ENCODE measurements around the gene HAVCR2. TPM values are rescaled to one million over a fixed set of nuclear protein-coding genes. Genes with fewer than 3 reads are reported as not detected.
"Not testable (repeated sequence)": the region's sequence is repeated elsewhere in the genome, so short reads cannot be mapped to it uniquely, and the experiment has no call there.

Gene HAVCR2
- total RNA-seq, 3 donors from 2014 or later (not counting 1 experiment from before 2014, with no cell fraction given), result 60.0 to 92.2 (median 74.3) TPM

DNA sequence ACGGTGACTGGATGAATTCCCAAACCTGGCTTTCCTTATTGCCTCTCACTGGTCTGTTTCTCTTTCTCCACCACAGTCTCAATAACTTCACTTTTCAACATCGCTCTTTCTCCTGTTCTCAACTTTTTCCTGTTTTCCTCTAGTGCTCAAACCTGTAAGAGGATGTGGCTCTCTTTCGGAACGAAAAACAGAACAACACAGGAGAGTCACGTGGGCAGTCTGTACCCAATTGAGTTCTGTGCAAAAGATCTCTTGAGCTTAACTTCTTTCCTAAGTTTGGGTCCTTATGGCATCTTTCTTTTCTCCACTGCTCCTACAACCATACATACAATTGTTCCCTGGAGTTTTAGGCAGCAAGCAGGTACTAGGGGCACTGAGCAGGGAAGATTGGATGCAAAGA, 58.8 kb downstream of the HAVCR2 start:
- Mint-ChIP-seq H3K4me3 (peak overlapping the region; percentile 63), H3K27me3 (ENCODE audit: low read depth in 2 of 2) (no peaks in the 10 kb centered on the region), H3K9me3 (no peaks in the 10 kb centered on the region), H3K27ac (peak overlapping the region; percentile 39 to 68), H3K4me1 (peaks cover 21% of the 10 kb centered on the region in 2 donors), H3K36me3 (peaks cover 26% of the 10 kb centered on the region)
- Histone ChIP-seq H3K27ac (ENCODE audit: low read length) (no peak overlapping the region), H3K4me1 (ENCODE audit: control insufficient read depth, insufficient read depth, low read length) (no peaks in the 10 kb centered on the region), H3K4me3 (ENCODE audit: low read length) (no peak overlapping the region), H3K27me3 (ENCODE audit: control insufficient read depth, insufficient read depth, low read length) (no peaks in the 10 kb centered on the region), H3K9me3 (ENCODE audit: control insufficient read depth, insufficient read depth, low read length) (no peaks in the 10 kb centered on the region), H3K36me3 (ENCODE audit: control insufficient read depth, insufficient read depth, low read length) (no peaks in the 10 kb centered on the region)
- peak in 1 of 2 donors; percentile 25 for DNase-seq
- TF ChIP-seq, protein P1, sequence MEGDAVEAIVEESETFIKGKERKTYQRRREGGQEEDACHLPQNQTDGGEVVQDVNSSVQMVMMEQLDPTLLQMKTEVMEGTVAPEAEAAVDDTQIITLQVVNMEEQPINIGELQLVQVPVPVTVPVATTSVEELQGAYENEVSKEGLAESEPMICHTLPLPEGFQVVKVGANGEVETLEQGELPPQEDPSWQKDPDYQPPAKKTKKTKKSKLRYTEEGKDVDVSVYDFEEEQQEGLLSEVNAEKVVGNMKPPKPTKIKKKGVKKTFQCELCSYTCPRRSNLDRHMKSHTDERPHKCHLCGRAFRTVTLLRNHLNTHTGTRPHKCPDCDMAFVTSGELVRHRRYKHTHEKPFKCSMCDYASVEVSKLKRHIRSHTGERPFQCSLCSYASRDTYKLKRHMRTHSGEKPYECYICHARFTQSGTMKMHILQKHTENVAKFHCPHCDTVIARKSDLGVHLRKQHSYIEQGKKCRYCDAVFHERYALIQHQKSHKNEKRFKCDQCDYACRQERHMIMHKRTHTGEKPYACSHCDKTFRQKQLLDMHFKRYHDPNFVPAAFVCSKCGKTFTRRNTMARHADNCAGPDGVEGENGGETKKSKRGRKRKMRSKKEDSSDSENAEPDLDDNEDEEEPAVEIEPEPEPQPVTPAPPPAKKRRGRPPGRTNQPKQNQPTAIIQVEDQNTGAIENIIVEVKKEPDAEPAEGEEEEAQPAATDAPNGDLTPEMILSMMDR (IDR thresholded peaks at IDR 0.05), result no peak
- no peak for ATAC-seq
- WGBS (ENCODE audit: insufficient coverage), result 21% methylated on average over 5 of the region's 5 CpGs
- intact Hi-C loops (cut with micrococcal nuclease), result no loop called here

DNA sequence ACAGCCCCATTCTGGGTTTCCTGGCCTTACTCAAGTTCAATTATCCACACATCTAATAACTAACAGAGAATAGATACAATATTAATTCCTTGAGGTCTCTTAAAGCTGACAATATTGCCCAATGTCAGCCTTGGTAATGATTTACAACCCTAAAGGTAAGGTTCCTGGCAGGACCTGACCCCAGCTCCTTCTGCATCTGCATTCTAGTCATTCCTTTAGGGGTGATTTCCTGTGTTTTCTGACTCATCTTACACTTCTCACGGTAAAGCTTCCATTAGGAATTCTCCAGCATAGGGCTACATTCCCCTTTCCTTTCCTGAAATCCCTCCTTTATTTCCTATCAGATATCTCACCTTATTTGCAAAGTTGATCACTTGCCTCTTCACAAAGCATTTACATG, 59.2 kb downstream of the HAVCR2 start:
- ATAC-seq (no peak), DNase-seq (no peak)
- Histone ChIP-seq H3K4me1 (ENCODE audit: control insufficient read depth, insufficient read depth, low read length) (no peaks in the 10 kb centered on the region), H3K36me3 (ENCODE audit: control insufficient read depth, insufficient read depth, low read length) (no peaks in the 10 kb centered on the region), H3K9me3 (ENCODE audit: control insufficient read depth, insufficient read depth, low read length) (no peaks in the 10 kb centered on the region), H3K27ac (ENCODE audit: low read length) (no peak overlapping the region), H3K4me3 (ENCODE audit: low read length) (no peak overlapping the region), H3K27me3 (ENCODE audit: control insufficient read depth, insufficient read depth, low read length) (no peaks in the 10 kb centered on the region)
- H3K4me3 Mint-ChIP-seq, result peak overlapping the region; percentile 63
- peaks cover 26% of the 10 kb centered on the region for H3K36me3 Mint-ChIP-seq
- TF ChIP-seq, protein P1 (IDR thresholded peaks at IDR 0.05), result no peak
- H3K4me1 Mint-ChIP-seq, result peaks cover 21 to 22% of the 10 kb centered on the region in 2 donors
- no peaks in the 10 kb centered on the region for H3K27me3 Mint-ChIP-seq (ENCODE audit: low read depth in 2 of 2)
- 58% methylated on average over 1 of the region's 1 CpG for WGBS (ENCODE audit: insufficient coverage)
- intact Hi-C loops (cut with micrococcal nuclease), result no loop called here
- no peaks in the 10 kb centered on the region for H3K9me3 Mint-ChIP-seq
- H3K27ac Mint-ChIP-seq, result peak overlapping the region; percentile 39 to 68

DNA sequence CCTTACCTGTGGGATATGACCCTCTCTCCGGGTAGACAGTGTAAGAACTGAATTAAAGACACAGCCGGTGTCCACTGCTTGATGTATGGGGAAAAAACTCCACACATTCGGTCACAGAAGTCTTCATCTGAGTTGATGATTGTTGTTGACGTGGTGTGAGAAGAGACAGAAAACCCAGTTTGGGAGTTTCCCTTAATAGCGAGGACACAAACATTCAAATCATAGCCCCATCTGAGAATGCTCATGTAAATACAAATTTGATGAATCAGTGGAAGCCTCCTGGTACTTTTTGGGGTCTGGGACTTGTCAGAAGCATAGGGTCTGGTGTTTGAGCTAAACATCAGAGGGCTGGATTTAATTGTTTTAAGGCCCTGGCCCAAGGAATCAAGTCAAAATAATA, 60.9 kb downstream of the HAVCR2 start:
- WGBS (ENCODE audit: insufficient coverage), result 93% methylated on average over 5 of the region's 5 CpGs

DNA sequence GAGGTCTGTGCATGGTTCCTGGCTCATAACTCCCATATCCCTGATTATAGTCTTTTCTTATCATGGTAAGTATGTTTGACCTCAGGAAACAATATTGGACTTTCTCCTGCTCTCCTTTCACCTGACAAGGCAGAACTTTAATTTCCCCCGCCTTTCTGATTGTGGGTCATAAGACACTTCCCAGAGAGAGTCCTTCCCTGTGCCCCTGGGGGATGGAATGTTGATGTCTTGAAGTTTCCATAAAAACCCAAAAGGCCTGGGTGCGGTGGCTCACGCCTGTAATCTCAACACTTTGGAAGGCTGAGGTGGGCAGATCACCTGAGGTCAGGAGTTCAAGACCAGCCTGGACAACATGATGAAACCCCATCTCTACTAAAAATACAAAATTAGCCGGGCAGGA, 61.8 kb downstream of the HAVCR2 start:
- Mint-ChIP-seq H3K4me1 (peaks cover 21 to 30% of the 10 kb centered on the region in 2 donors), H3K36me3 (peaks cover 22% of the 10 kb centered on the region)
- H3K36me3 ChIP-seq (ENCODE audit: control insufficient read depth, insufficient read depth, low read length); H3K27me3 Mint-ChIP-seq (ENCODE audit: low read depth in 2 of 2); H3K27ac Mint-ChIP-seq; H3K9me3 ChIP-seq (ENCODE audit: control insufficient read depth, insufficient read depth, low read length); H3K9me3 Mint-ChIP-seq; intact Hi-C loops (cut with micrococcal nuclease); H3K4me1 ChIP-seq (ENCODE audit: control insufficient read depth, insufficient read depth, low read length); H3K27me3 ChIP-seq (ENCODE audit: control insufficient read depth, insufficient read depth, low read length); H3K27ac ChIP-seq (ENCODE audit: low read length); ATAC-seq; H3K4me3 ChIP-seq (ENCODE audit: low read length); DNase-seq; H3K4me3 Mint-ChIP-seq: not testable (repeated sequence)
- WGBS (ENCODE audit: insufficient coverage), result 88% methylated on average over 4 of the region's 4 CpGs

More for the DNA sequence above, 60.9 kb downstream of the HAVCR2 start:
- Mint-ChIP-seq H3K4me3 (no peak overlapping the region), H3K9me3 (no peaks in the 10 kb centered on the region), H3K27me3 (ENCODE audit: low read depth in 2 of 2) (no peaks in the 10 kb centered on the region), H3K27ac (no peak overlapping the region), H3K4me1 (peaks cover 21 to 30% of the 10 kb centered on the region in 2 donors), H3K36me3 (peaks cover 26% of the 10 kb centered on the region)
- no peaks in the 10 kb centered on the region for H3K9me3 ChIP-seq (ENCODE audit: control insufficient read depth, insufficient read depth, low read length)
- no peaks in the 10 kb centered on the region for H3K4me1 ChIP-seq (ENCODE audit: control insufficient read depth, insufficient read depth, low read length)
- no peaks in the 10 kb centered on the region for H3K36me3 ChIP-seq (ENCODE audit: control insufficient read depth, insufficient read depth, low read length)
- H3K4me3 ChIP-seq (ENCODE audit: low read length), result no peak overlapping the region
- no peaks in the 10 kb centered on the region for H3K27me3 ChIP-seq (ENCODE audit: control insufficient read depth, insufficient read depth, low read length)
- H3K27ac ChIP-seq (ENCODE audit: low read length), result no peak overlapping the region
- ATAC-seq (no peak), DNase-seq (no peak)
- TF ChIP-seq, protein P1 (IDR thresholded peaks at IDR 0.05), result no peak
- intact Hi-C loops (cut with micrococcal nuclease), result no loop called here

Data from natural killer cell (primary cell).